Kidney epithelial cell (primary cell): Measurements from ENCODE around the gene DNMBP. TPM values are rescaled to one million over a fixed set of nuclear protein-coding genes. Genes with fewer than 3 reads are reported as not detected.

ENCODE experiments used
- DNase-seq: peaks from one replicate; pipeline ENCODE4 v3.0.0-alpha.2; 2010; ENCODE audit warnings: low read depth
- H3K27me3 ChIP-seq: 2 replicates; pipeline ENCODE4 v1.6.0; 2011; ENCODE audit warnings: low read length; ENCODE audit not compliant: control insufficient read depth, insufficient read depth
- H3K36me3 ChIP-seq: 2 replicates; pipeline ENCODE4 v1.5.1; 2011; ENCODE audit warnings: low read length; ENCODE audit not compliant: control insufficient read depth, insufficient read depth
- H3K4me3 ChIP-seq: 2 replicates; pipeline ENCODE4 v1.5.1; 2011; ENCODE audit warnings: low read depth, mild to moderate bottlenecking, control low read depth, low read length
- total RNA-seq: library from RNA; depleted of rRNA; stranded (reverse); fragments of >200 nt; gene quantifications from 2 replicates; pipeline ENCODE4 v1.2.3, GENCODE V29; 2015
- TF ChIP-seq, protein P1 (sequence below): IDR thresholded peaks from 2 replicates; pipeline ENCODE4 v1.5.1; 2011; ENCODE audit warnings: mild to moderate bottlenecking, moderate library complexity, low read length, control low read depth, inconsistent platforms; ENCODE audit not compliant: insufficient read depth, poor library complexity, severe bottlenecking

The DNMBP gene
- total RNA-seq, 1 donor from 2014 or later = 15.3 TPM

DNA sequence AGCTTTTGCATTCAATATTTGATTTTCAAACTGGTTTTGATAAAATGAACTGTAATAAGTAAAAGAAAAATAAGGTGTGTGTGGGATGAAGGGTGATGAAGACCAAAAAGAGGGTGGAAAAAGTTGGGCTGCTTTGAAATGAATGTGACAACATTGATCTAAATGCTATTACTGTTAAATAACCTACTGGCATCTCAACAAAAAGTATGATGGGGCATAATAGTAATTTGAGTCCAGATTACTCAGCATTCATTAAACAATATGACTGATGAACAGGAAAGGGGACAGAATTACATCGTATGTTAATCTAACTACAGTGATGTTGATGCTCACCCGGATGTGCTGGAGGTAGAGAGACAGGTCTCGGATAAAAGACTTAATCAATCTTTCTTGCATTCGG is 115.1 kb downstream of the DNMBP start:
- H3K4me3 ChIP-seq = no peak overlapping the region
- TF ChIP-seq, protein P1, sequence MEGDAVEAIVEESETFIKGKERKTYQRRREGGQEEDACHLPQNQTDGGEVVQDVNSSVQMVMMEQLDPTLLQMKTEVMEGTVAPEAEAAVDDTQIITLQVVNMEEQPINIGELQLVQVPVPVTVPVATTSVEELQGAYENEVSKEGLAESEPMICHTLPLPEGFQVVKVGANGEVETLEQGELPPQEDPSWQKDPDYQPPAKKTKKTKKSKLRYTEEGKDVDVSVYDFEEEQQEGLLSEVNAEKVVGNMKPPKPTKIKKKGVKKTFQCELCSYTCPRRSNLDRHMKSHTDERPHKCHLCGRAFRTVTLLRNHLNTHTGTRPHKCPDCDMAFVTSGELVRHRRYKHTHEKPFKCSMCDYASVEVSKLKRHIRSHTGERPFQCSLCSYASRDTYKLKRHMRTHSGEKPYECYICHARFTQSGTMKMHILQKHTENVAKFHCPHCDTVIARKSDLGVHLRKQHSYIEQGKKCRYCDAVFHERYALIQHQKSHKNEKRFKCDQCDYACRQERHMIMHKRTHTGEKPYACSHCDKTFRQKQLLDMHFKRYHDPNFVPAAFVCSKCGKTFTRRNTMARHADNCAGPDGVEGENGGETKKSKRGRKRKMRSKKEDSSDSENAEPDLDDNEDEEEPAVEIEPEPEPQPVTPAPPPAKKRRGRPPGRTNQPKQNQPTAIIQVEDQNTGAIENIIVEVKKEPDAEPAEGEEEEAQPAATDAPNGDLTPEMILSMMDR = no peak
- no peaks in the 10 kb centered on the region for H3K27me3 ChIP-seq
- no peak for DNase-seq
- H3K36me3 ChIP-seq = peaks cover 3% of the 10 kb centered on the region

- peaks cover 6% of the 10 kb centered on the region for H3K36me3 ChIP-seq
- no peak overlapping the region for H3K4me3 ChIP-seq
- TF ChIP-seq, protein P1 = no peak
- H3K27me3 ChIP-seq = no peaks in the 10 kb centered on the region
- DNase-seq = no peak
These were observed 121.1 kb downstream of the DNMBP start for GRCh38 chr10:99888622-99889021.

- no peak overlapping the region for H3K4me3 ChIP-seq
- H3K27me3 ChIP-seq = no peaks in the 10 kb centered on the region
- no peak for DNase-seq
- peaks cover 11% of the 10 kb centered on the region for H3K36me3 ChIP-seq
- TF ChIP-seq, protein P1 = no peak
These were observed 126.2 kb downstream of the DNMBP start for GRCh38 chr10:99883523-99883922.

- no peak for DNase-seq
- TF ChIP-seq, protein P1 = no peak
- H3K36me3 ChIP-seq = peaks cover 11% of the 10 kb centered on the region
- no peaks in the 10 kb centered on the region for H3K27me3 ChIP-seq
- no peak overlapping the region for H3K4me3 ChIP-seq
These were observed 128.4 kb downstream of the DNMBP start for GRCh38 chr10:99881371-99881770.

GRCh38 chr10:99880080-99880835 is 129.5 kb downstream of the DNMBP start:
- Histone ChIP-seq H3K36me3 (peaks cover 9% of the 10 kb centered on the region), H3K27me3 (no peaks in the 10 kb centered on the region), H3K4me3 (no peak overlapping the region)
- no peak for DNase-seq
- TF ChIP-seq, protein P1 = no peak

- Histone ChIP-seq H3K27me3 (no peaks in the 10 kb centered on the region), H3K36me3 (peaks cover 7% of the 10 kb centered on the region), H3K4me3 (no peak overlapping the region)
- DNase-seq = no peak
- TF ChIP-seq, protein P1 = no peak
These were observed 134.3 kb downstream of the DNMBP start for GRCh38 chr10:99875473-99875872.
